Activated CD8-positive, alpha-beta T cell treated with anti-CD3 and anti-CD28 coated beads for 36 hours (primary cell): Measurements from ENCODE around the gene GLIPR1L2. TPM values are rescaled to one million over a fixed set of nuclear protein-coding genes. Genes with fewer than 3 reads are reported as not detected.
A peak's percentile ranks its signal among the peaks of the same experiment; 100 is the strongest.

Experiments used
- ATAC-seq: fragments of 200-7000 bp; cut with Tn5 transposase; one replicate; pipeline ENCODE4 v1.10.0; 2021; ENCODE audit warnings: mild to moderate bottlenecking, moderate library complexity
- CTCF ChIA-PET: fragments of 350-600 bp; sonication (Branson Sonifier 250); formaldehyde crosslinking; loops from one replicate; lab custom pipeline; 2021; ENCODE audit warnings: antibody characterized with exemption; lab: Charles Lee
- POLR2A ChIA-PET: fragments of 350-600 bp; sonication (Branson Sonifier 250); formaldehyde crosslinking; loops from one replicate; lab custom pipeline; 2021; ENCODE audit warnings: antibody characterized with exemption; lab: Charles Lee
- DNase-seq: peaks from one replicate; pipeline ENCODE4 v3.0.0-alpha.2; 2020
- H3K27ac Mint-ChIP-seq: one replicate; pipeline ENCODE4 v1.8.0; 2021; ENCODE audit warnings: mild to moderate bottlenecking, mixed read lengths
- H3K27me3 Mint-ChIP-seq: one replicate; pipeline ENCODE4 v1.8.0; 2021; ENCODE audit warnings: mixed read lengths
- H3K36me3 Mint-ChIP-seq: one replicate; pipeline ENCODE4 v1.8.0; 2021; ENCODE audit warnings: low read depth, mixed read lengths
- H3K4me1 Mint-ChIP-seq: one replicate; pipeline ENCODE4 v1.8.0; 2021; ENCODE audit warnings: low read depth, mixed read lengths
- H3K4me3 Mint-ChIP-seq: one replicate; pipeline ENCODE4 v1.8.0; 2021; ENCODE audit warnings: mild to moderate bottlenecking, moderate library complexity, mixed read lengths
- H3K9me3 Mint-ChIP-seq: one replicate; pipeline ENCODE4 v1.8.0; 2021; ENCODE audit warnings: mixed read lengths
- intact Hi-C: fragments of 100-400 bp; cut with micrococcal nuclease; formaldehyde crosslinking; loops from one replicate; pipeline ENCODE4 v1.10.0; 2022
- total RNA-seq, 2 experiments: library from RNA; stranded (reverse); gene quantifications; one replicate each; pipeline ENCODE4 v1.2.3, GENCODE V29; 2021
- TF ChIP-seq, protein P1 (sequence below): fragments of 200-600 bp; IDR thresholded peaks from one replicate; pipeline ENCODE4 v1.8.0; 2022; ENCODE audit warnings: antibody characterized with exemption, mild to moderate bottlenecking

Gene GLIPR1L2
- total RNA-seq, 2 experiments from 2014 or later = 0.27 to 0.43 TPM

DNA sequence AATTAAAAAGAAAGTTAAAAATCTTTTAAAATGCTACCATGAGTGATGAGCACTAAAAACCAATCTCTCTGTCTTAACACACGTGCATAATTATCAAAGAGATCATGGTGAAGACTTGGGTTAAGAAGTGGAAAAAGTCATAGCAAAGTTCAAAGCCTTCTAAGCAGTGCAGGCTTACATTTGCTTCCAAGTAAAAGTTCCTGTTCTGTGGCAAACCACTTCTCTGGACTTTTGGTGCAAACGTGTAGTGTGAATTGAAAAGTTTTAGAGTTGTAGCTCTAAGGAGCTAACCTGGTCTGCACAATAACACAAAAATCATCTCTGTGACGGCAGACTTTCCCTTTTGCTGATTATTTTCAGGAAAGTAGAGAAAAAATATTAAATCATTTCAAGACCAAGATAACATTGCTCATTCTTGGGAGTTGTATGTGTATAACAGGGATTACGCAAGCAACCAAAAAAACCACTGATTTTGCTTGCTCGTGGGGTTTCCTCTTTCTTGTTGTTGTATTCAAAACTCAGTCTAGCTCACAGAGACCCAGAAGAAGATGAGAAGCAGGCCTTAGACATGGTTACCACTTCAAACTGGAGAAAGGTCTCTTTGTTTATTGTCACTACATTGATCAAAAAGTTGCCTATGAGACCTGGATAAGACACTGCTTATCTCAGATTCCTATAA is 87.4 kb downstream of the GLIPR1L2 start:
- peak; percentile 32 for ATAC-seq
- Mint-ChIP-seq H3K36me3 (peaks cover 4% of the 10 kb centered on the region), H3K9me3 (no peaks in the 10 kb centered on the region), H3K27me3 (no peaks in the 10 kb centered on the region), H3K4me3 (peak overlapping the region; percentile 13), H3K27ac (peak overlapping the region; percentile 98), H3K4me1 (peaks cover 60% of the 10 kb centered on the region)
- intact Hi-C loops = loop anchor here (5.0 kb wide), 1 partner anchor 131 kb away; no protein-coding TSS in a partner anchor
- TF ChIP-seq, protein P1, sequence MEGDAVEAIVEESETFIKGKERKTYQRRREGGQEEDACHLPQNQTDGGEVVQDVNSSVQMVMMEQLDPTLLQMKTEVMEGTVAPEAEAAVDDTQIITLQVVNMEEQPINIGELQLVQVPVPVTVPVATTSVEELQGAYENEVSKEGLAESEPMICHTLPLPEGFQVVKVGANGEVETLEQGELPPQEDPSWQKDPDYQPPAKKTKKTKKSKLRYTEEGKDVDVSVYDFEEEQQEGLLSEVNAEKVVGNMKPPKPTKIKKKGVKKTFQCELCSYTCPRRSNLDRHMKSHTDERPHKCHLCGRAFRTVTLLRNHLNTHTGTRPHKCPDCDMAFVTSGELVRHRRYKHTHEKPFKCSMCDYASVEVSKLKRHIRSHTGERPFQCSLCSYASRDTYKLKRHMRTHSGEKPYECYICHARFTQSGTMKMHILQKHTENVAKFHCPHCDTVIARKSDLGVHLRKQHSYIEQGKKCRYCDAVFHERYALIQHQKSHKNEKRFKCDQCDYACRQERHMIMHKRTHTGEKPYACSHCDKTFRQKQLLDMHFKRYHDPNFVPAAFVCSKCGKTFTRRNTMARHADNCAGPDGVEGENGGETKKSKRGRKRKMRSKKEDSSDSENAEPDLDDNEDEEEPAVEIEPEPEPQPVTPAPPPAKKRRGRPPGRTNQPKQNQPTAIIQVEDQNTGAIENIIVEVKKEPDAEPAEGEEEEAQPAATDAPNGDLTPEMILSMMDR = no peak
- peak; percentile 63 for DNase-seq
- ChIA-PET CTCF (interaction anchor here (0.9 to 1.8 kb wide), 5 partner anchors 8 to 145 kb away, joined by 3 to 5 read pairs (median 4); no protein-coding TSS in a partner anchor), POLR2A (interaction anchor here (1.0 to 1.5 kb wide), 2 partner anchors 11 to 553 kb away, joined by 3 to 4 read pairs; partner anchors contain the start of gene PHLDA1)

DNA sequence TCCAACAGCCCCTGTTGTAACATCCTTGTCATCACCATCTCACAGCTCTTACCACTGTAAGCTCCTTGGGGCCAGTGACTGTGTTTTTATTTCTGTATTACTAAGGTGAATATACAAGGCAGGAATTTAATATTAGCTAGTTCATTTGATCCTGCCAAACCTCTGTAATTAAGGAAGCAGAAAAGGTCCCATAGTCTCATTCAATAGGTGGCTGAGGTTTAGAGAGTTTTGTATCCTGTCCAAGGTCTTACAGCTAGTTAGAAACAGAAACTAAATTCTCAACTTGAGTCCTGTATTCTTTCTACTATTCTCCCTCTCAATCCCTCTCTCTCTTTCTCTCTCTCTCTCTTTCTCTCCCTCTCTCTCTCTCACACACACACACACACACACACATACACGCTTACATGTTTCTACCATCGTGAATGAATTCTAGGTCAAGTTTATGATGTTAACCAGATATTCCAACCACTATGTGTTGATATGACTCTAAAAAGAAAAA is 89.1 kb downstream of the GLIPR1L2 start:
- H3K4me3 Mint-ChIP-seq = peak overlapping the region; percentile 96
- H3K27me3 Mint-ChIP-seq = no peaks in the 10 kb centered on the region
- H3K27ac Mint-ChIP-seq = peak overlapping the region; percentile 98
- peaks cover 77% of the 10 kb centered on the region for H3K4me1 Mint-ChIP-seq
- peaks cover 15% of the 10 kb centered on the region for H3K36me3 Mint-ChIP-seq
- ChIA-PET POLR2A (interaction anchor here (0.6 to 1.5 kb wide), 4 partner anchors 11 to 258 kb away, joined by 3 to 5 read pairs (median 3); no protein-coding TSS in a partner anchor), CTCF (interaction anchor here (0.9 to 2.8 kb wide), 8 partner anchors 9 to 552 kb away, joined by 3 to 12 read pairs (median 4); partner anchors contain the start of genes GLIPR1L1, GLIPR1L2 and PHLDA1)
- ATAC-seq (peak; percentile 37), DNase-seq (no peak)
- intact Hi-C loops = loop anchor here (1.0 to 5.0 kb wide), 3 partner anchors 31 to 133 kb away; partner anchors contain the start of genes GLIPR1L2 and KRR1
- no peaks in the 10 kb centered on the region for H3K9me3 Mint-ChIP-seq
- TF ChIP-seq, protein P1 = no peak

DNA sequence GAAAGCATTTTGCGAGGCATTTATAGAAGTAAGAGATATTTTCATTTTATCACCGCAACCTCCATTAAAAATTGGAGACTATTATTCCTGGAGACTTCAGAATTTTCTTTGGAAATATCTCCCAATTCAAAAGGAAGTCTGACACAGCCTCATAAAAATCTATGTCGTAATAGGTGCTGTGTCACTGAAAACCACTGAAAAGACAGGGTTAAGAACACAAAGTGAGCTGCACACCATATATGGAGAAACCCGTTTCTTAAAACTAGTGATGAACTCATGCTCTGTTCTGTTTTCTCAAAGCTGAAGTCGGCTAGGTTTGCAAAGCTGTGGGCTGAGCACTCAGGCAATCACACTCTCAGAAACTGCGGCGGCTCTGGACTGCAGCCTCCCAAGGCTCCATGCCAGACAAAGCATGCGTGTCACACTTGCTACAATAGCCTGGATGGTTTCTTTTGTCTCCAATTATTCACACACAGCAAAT is 89.6 kb downstream of the GLIPR1L2 start, which contains the start of gene GLIPR1:
Gene GLIPR1 (plus strand): TSS at position 287 of the 481 bp plus-strand sequence. CDS start 126 bp downstream, at position 413.
- H3K4me1 Mint-ChIP-seq = peaks cover 80% of the 10 kb centered on the region
- TF ChIP-seq, protein P1 = no peak
- no peaks in the 10 kb centered on the region for H3K27me3 Mint-ChIP-seq
- ChIA-PET POLR2A (interaction anchor here (0.7 to 1.0 kb wide), 4 partner anchors 9 to 128 kb away, joined by 3 read pairs; partner anchors contain the start of gene GLIPR1L2), CTCF (interaction anchor here (0.9 to 2.8 kb wide), 7 partner anchors 8 to 177 kb away, joined by 3 to 12 read pairs (median 5); partner anchors contain the start of genes GLIPR1L1 and GLIPR1L2)
- peaks cover 18% of the 10 kb centered on the region for H3K36me3 Mint-ChIP-seq
- intact Hi-C loops = loop anchor here (1.0 to 5.0 kb wide), 2 partner anchors 31 to 88 kb away; partner anchors contain the start of genes GLIPR1L2 and KRR1
- peak within 1 kb of the TSS; percentile 96 for H3K4me3 Mint-ChIP-seq
- ATAC-seq (peak; percentile 86), DNase-seq (peak; percentile 86)
- H3K9me3 Mint-ChIP-seq = no peaks in the 10 kb centered on the region
- peak within 1 kb of the TSS; percentile 98 for H3K27ac Mint-ChIP-seq

DNA sequence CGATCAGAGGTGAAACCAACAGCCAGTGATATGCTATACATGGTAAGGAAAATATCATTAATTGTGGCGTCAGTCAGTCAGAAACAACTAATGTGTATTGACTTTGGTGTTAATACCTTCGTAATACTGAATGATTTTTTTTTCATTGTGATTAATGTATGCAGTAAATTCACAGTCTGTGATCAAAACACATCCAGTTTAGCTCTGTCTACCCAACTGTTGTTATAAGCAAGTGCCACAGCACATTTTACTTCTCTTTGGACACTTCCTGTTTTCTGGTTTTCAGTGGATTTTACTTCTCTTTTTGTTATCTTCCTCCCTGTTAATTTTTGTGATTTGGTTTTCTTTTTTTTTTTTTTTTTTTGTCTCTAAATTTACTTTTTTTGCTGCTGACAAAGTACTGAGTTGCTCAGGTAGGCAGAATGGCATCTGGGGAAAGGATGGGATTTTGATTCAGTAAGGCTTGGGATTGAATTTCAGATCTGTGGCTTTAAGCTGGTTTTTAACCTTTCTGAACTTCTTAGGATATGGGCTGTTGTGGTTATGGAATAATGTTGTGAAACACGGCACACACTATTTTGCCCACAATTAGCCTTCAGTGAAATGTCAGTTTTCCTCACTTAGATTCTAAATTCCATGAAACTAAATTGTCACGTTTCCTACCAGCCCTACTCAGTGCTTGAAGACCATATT is 90.3 kb downstream of the GLIPR1L2 start:
- no peaks in the 10 kb centered on the region for H3K27me3 Mint-ChIP-seq
- peak overlapping the region; percentile 96 for H3K4me3 Mint-ChIP-seq
- intact Hi-C loops = loop anchor here (5.0 kb wide), 1 partner anchor 89 kb away; the partner anchor contains the start of gene GLIPR1L2
- ATAC-seq (peak; percentile 5), DNase-seq (no peak)
- H3K9me3 Mint-ChIP-seq = no peaks in the 10 kb centered on the region
- POLR2A ChIA-PET = interaction anchor here (0.7 to 1.0 kb wide), 4 partner anchors 8 to 129 kb away, joined by 3 read pairs; partner anchors contain the start of gene GLIPR1L2
- H3K4me1 Mint-ChIP-seq = peaks cover 82% of the 10 kb centered on the region
- TF ChIP-seq, protein P1 = no peak
- peak overlapping the region; percentile 98 for H3K27ac Mint-ChIP-seq
- CTCF ChIA-PET = interaction anchor here (0.9 to 2.8 kb wide), 4 partner anchors 20 to 177 kb away, joined by 3 to 12 read pairs (median 7); partner anchors contain the start of genes GLIPR1L1 and GLIPR1L2
- peaks cover 18% of the 10 kb centered on the region for H3K36me3 Mint-ChIP-seq
